GM12878 (cell line): ENCODE measurements around the gene HDDC3. TPM values are rescaled to one million over a fixed set of nuclear protein-coding genes. Genes with fewer than 3 reads are reported as not detected.

ENCODE experiments used
- ATF7 ChIP-seq: fragments of 450-650 bp; IDR thresholded peaks from 2 replicates; pipeline ENCODE4 v1.6.1; 2016; ENCODE audit warnings: low read depth, mild to moderate bottlenecking
- CBX5 ChIP-seq: sonication (generic); IDR thresholded peaks from 2 replicates; pipeline ENCODE4 v1.6.1; 2016; ENCODE audit warnings: low read depth, moderate library complexity, mild to moderate bottlenecking, inconsistent platforms
- CHD4 ChIP-seq: fragments of 200-600 bp; sonication (generic); IDR thresholded peaks from 2 replicates; pipeline ENCODE4 v1.6.1; 2016; ENCODE audit warnings: mild to moderate bottlenecking
- CREM ChIP-seq: IDR thresholded peaks from 2 replicates; pipeline ENCODE4 v1.6.1; 2014; ENCODE audit warnings: antibody characterized with exemption, low read depth
- HSF1 ChIP-seq: fragments of 150-350 bp; IDR thresholded peaks from 2 replicates; pipeline ENCODE4 v1.6.1; 2014; ENCODE audit warnings: mild to moderate bottlenecking, low read depth, low read length
- IRF3 ChIP-seq: fragments of 450-650 bp; IDR thresholded peaks from 2 replicates; pipeline ENCODE4 v1.6.1; 2014; ENCODE audit warnings: mild to moderate bottlenecking
- KDM1A ChIP-seq: fragments of 200-600 bp; sonication (generic); IDR thresholded peaks from 2 replicates; pipeline ENCODE4 v1.6.1; 2016; ENCODE audit warnings: borderline replicate concordance
- MTA3 ChIP-seq: IDR thresholded peaks from 2 replicates; pipeline ENCODE4 v1.6.1; 2012; ENCODE audit warnings: low read length, inconsistent platforms, borderline replicate concordance
- NFIC ChIP-seq: IDR thresholded peaks from 2 replicates; pipeline ENCODE4 v1.6.1; 2012; ENCODE audit warnings: low read depth, mild to moderate bottlenecking, inconsistent platforms, low read length, moderate library complexity
- NR2C1 ChIP-seq: fragments of 450-650 bp; IDR thresholded peaks from 2 replicates; pipeline ENCODE4 v1.6.1; 2017; ENCODE audit warnings: antibody characterized with exemption, mild to moderate bottlenecking, moderate library complexity
- PAX8 ChIP-seq: fragments of 450-650 bp; IDR thresholded peaks from 2 replicates; pipeline ENCODE4 v1.6.1; 2017; ENCODE audit warnings: mild to moderate bottlenecking, moderate library complexity
- POLR2A ChIP-seq: IDR thresholded peaks from 2 replicates; pipeline ENCODE4 v1.6.1; 2011; ENCODE audit warnings: low read depth, mild to moderate bottlenecking, low read length
- POLR2AphosphoS2 ChIP-seq: IDR thresholded peaks from 2 replicates; pipeline ENCODE4 v1.6.1; 2011; ENCODE audit warnings: low read depth, mild to moderate bottlenecking, low read length, improper control_type of control experiment, moderate library complexity
- POLR2AphosphoS5 ChIP-seq: IDR thresholded peaks from 2 replicates; pipeline ENCODE4 v1.6.1; 2011; ENCODE audit warnings: mild to moderate bottlenecking, low read length, inconsistent platforms
- STAT3 ChIP-seq: IDR thresholded peaks from 2 replicates; pipeline ENCODE4 v1.6.1; 2011; ENCODE audit warnings: low read depth, low read length, improper control_type of control experiment
- SUZ12 ChIP-seq: fragments of 200-600 bp; sonication (generic); IDR thresholded peaks from one replicate; pipeline ENCODE4 v1.6.1; 2018; ENCODE audit warnings: antibody characterized with exemption, mild to moderate bottlenecking; ENCODE audit not compliant: unreplicated experiment
- TAF1 ChIP-seq: IDR thresholded peaks from 2 replicates; pipeline ENCODE4 v1.6.1; 2011; ENCODE audit warnings: mild to moderate bottlenecking, low read depth, low read length, borderline replicate concordance
- polyA plus RNA-seq, 11 experiments: library from polyadenylated mRNA; depleted of rRNA in 4 of 11; unstranded in 6 of 11; stranded (reverse) in 5 of 11; fragments of >200 nt; fragmentation: Nextera tagmentation in 4 of 11; fragmentation: Illumina TruSeq in 1 of 11; extraction: Ambion mirVana in 4 of 11; extraction: Trizol in 1 of 11; gene quantifications; 1 replicate in 1 of 11; 2 replicates in 10 of 11; pipeline versions ENCODE4 v1.2.1 to v1.2.3, GENCODE V29; 2011 to 2016; ENCODE audit warnings: inconsistent platforms in 2 of 11, missing spikeins in 2 of 11, low read depth in 1 of 11
- total RNA-seq, 4 experiments: library from RNA; depleted of rRNA in 3 of 4; stranded (reverse); fragments of >200 nt in 3 of 4; fragmentation: Illumina TruSeq in 1 of 4; extraction: Trizol in 1 of 4; gene quantifications; 2 replicates each; pipeline versions ENCODE4 v1.2.1 to v1.2.3, GENCODE V29; 2013 to 2021
- TF ChIP-seq, protein P1 (sequence below): IDR thresholded peaks from 2 replicates; pipeline ENCODE4 v1.6.1; 2012; ENCODE audit warnings: low read depth, low read length, improper control_type of control experiment
- TF ChIP-seq, protein P2 (sequence below): fragments of 450-650 bp; IDR thresholded peaks from 2 replicates; pipeline ENCODE4 v1.6.1; 2016; ENCODE audit warnings: mild to moderate bottlenecking
- TF ChIP-seq, protein P3 (sequence below): fragments of 450-650 bp; IDR thresholded peaks from 2 replicates; pipeline ENCODE4 v1.6.1; 2017; ENCODE audit warnings: mild to moderate bottlenecking, moderate library complexity
- TF ChIP-seq, protein P4 (sequence below): IDR thresholded peaks from 2 replicates; pipeline ENCODE4 v1.6.1; 2012; ENCODE audit warnings: low read depth, low read length, improper control_type of control experiment

HDDC3 gene
- total and polyA plus RNA-seq, 10 of the 15 experiments (the other 5 are each of a cell fraction or from before 2014, with no cell fraction given) = 5.6 to 39.5 (median 23.0) TPM

- no peak for TF ChIP-seq SUZ12
- no peak for TF ChIP-seq HSF1
- peak; percentile 62; the same call in 1 of the 2 replicates for TF ChIP-seq POLR2AphosphoS2
- no peak for TF ChIP-seq STAT3
- no peak; the same call in 1 of the 2 replicates for TF ChIP-seq MTA3
- TF ChIP-seq TAF1 = peak; percentile 68; the same call in 1 of the 2 replicates
- no peak for TF ChIP-seq CBX5
- TF ChIP-seq, protein P1, sequence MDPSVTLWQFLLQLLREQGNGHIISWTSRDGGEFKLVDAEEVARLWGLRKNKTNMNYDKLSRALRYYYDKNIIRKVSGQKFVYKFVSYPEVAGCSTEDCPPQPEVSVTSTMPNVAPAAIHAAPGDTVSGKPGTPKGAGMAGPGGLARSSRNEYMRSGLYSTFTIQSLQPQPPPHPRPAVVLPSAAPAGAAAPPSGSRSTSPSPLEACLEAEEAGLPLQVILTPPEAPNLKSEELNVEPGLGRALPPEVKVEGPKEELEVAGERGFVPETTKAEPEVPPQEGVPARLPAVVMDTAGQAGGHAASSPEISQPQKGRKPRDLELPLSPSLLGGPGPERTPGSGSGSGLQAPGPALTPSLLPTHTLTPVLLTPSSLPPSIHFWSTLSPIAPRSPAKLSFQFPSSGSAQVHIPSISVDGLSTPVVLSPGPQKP = no peak
- TF ChIP-seq PAX8 = no peak
- TF ChIP-seq, protein P2, sequence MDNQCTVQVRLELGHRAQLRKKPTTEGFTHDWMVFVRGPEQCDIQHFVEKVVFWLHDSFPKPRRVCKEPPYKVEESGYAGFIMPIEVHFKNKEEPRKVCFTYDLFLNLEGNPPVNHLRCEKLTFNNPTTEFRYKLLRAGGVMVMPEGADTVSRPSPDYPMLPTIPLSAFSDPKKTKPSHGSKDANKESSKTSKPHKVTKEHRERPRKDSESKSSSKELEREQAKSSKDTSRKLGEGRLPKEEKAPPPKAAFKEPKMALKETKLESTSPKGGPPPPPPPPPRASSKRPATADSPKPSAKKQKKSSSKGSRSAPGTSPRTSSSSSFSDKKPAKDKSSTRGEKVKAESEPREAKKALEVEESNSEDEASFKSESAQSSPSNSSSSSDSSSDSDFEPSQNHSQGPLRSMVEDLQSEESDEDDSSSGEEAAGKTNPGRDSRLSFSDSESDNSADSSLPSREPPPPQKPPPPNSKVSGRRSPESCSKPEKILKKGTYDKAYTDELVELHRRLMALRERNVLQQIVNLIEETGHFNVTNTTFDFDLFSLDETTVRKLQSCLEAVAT = 0 out of 2 replicates have a peak, but pooled peaks have one; percentile 45
- TF ChIP-seq CREM = peak; percentile 70
- TF ChIP-seq, protein P3, sequence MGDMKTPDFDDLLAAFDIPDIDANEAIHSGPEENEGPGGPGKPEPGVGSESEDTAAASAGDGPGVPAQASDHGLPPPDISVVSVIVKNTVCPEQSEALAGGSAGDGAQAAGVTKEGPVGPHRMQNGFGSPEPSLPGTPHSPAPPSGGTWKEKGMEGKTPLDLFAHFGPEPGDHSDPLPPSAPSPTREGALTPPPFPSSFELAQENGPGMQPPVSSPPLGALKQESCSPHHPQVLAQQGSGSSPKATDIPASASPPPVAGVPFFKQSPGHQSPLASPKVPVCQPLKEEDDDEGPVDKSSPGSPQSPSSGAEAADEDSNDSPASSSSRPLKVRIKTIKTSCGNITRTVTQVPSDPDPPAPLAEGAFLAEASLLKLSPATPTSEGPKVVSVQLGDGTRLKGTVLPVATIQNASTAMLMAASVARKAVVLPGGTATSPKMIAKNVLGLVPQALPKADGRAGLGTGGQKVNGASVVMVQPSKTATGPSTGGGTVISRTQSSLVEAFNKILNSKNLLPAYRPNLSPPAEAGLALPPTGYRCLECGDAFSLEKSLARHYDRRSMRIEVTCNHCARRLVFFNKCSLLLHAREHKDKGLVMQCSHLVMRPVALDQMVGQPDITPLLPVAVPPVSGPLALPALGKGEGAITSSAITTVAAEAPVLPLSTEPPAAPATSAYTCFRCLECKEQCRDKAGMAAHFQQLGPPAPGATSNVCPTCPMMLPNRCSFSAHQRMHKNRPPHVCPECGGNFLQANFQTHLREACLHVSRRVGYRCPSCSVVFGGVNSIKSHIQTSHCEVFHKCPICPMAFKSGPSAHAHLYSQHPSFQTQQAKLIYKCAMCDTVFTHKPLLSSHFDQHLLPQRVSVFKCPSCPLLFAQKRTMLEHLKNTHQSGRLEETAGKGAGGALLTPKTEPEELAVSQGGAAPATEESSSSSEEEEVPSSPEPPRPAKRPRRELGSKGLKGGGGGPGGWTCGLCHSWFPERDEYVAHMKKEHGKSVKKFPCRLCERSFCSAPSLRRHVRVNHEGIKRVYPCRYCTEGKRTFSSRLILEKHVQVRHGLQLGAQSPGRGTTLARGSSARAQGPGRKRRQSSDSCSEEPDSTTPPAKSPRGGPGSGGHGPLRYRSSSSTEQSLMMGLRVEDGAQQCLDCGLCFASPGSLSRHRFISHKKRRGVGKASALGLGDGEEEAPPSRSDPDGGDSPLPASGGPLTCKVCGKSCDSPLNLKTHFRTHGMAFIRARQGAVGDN = peak; percentile 70
- TF ChIP-seq NFIC = no peak
- no peak for TF ChIP-seq IRF3
- no peak for TF ChIP-seq CHD4
- TF ChIP-seq NR2C1 = peak; percentile 25; the same call in 1 of the 2 replicates
- no peak for TF ChIP-seq KDM1A
- peak; percentile 93 for TF ChIP-seq POLR2A
- TF ChIP-seq, protein P4, sequence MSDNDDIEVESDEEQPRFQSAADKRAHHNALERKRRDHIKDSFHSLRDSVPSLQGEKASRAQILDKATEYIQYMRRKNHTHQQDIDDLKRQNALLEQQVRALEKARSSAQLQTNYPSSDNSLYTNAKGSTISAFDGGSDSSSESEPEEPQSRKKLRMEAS = peak; percentile 97
- TF ChIP-seq POLR2AphosphoS5 = peak; percentile 93
- TF ChIP-seq ATF7 = peak; percentile 92
These were observed 22.6 kb upstream of the HDDC3 start, which contains the start of gene RCCD1 (continued) for GRCh38 chr15:90954712-90955623.
